Glutamatergic neuron (in vitro differentiated cells): ENCODE data around the gene BDH1. TPM values are rescaled to one million over a fixed set of nuclear protein-coding genes. Genes with fewer than 3 reads are reported as not detected.

Experiments used
- DNase-seq: peaks from one replicate; pipeline ENCODE4 v3.0.0; 2022
- H3K27ac Mint-ChIP-seq: one replicate; pipeline ENCODE4 v1.8.0; 2020; ENCODE audit warnings: mild to moderate bottlenecking, mixed read lengths, inconsistent platforms; ENCODE audit not compliant: unreplicated experiment
- H3K27me3 Mint-ChIP-seq: one replicate; pipeline ENCODE4 v1.8.0; 2020; ENCODE audit warnings: mild to moderate bottlenecking, moderate library complexity, mixed read lengths, inconsistent platforms; ENCODE audit not compliant: unreplicated experiment
- H3K36me3 Mint-ChIP-seq: one replicate; pipeline ENCODE4 v1.8.0; 2020; ENCODE audit warnings: mild to moderate bottlenecking, mixed read lengths, inconsistent platforms; ENCODE audit not compliant: unreplicated experiment
- H3K4me1 Mint-ChIP-seq: one replicate; pipeline ENCODE4 v1.8.0; 2020; ENCODE audit warnings: mild to moderate bottlenecking, low read depth, mixed read lengths, inconsistent platforms; ENCODE audit not compliant: unreplicated experiment
- H3K4me3 Mint-ChIP-seq: one replicate; pipeline ENCODE4 v1.8.0; 2020; ENCODE audit warnings: mild to moderate bottlenecking, mixed read lengths, inconsistent platforms; ENCODE audit not compliant: unreplicated experiment
- H3K9me3 Mint-ChIP-seq: one replicate; pipeline ENCODE4 v1.8.0; 2020; ENCODE audit warnings: mild to moderate bottlenecking, moderate library complexity, mixed read lengths, inconsistent platforms; ENCODE audit not compliant: unreplicated experiment
- CTCF ChIP-seq: fragments of 200-600 bp; sonication (generic); IDR thresholded peaks from one replicate; pipeline ENCODE4 v1.5.0; 2021; ENCODE audit not compliant: partially characterized antibody, unreplicated experiment
- total RNA-seq: library from RNA; stranded (reverse); fragmentation: NEBNext Ultra II Directional; extraction: Animal tissue kit (Norgen Biotek cat#: 25700); gene quantifications from one replicate; pipeline ENCODE4 v1.2.1, GENCODE V29; 2021; ENCODE audit not compliant: unreplicated experiment

BDH1 gene
- total RNA-seq, 1 donor from 2014 or later = 19.4 TPM

GRCh38 chr3:197545101-197545500 is 10.7 kb downstream of the BDH1 start:
- no peak for TF ChIP-seq CTCF
- peaks cover 30% of the 10 kb centered on the region for H3K4me1 Mint-ChIP-seq
- H3K27me3 Mint-ChIP-seq = peaks cover 5% of the 10 kb centered on the region
- DNase-seq = no peak
- H3K36me3 Mint-ChIP-seq = no peaks in the 10 kb centered on the region
- peak overlapping the region; percentile 10 for H3K4me3 Mint-ChIP-seq
- peak overlapping the region; percentile 23 for H3K27ac Mint-ChIP-seq
- no peaks in the 10 kb centered on the region for H3K9me3 Mint-ChIP-seq

GRCh38 chr3:197542741-197543454 is 12.9 kb downstream of the BDH1 start:
- H3K27ac Mint-ChIP-seq = no peak overlapping the region

GRCh38 chr3:197541756-197542539 is 13.8 kb downstream of the BDH1 start:
- DNase-seq = peak; percentile 52
- Mint-ChIP-seq H3K4me3 (no peak overlapping the region), H3K27ac (peak overlapping the region; percentile 38), H3K27me3 (peaks cover 5% of the 10 kb centered on the region), H3K36me3 (no peaks in the 10 kb centered on the region), H3K9me3 (no peaks in the 10 kb centered on the region), H3K4me1 (peaks cover 12% of the 10 kb centered on the region)
- TF ChIP-seq CTCF = no peak

More at GRCh38 chr3:197542741-197543454, 12.9 kb downstream of the BDH1 start:
- no peak for TF ChIP-seq CTCF
- peaks cover 22% of the 10 kb centered on the region for H3K4me1 Mint-ChIP-seq
- no peaks in the 10 kb centered on the region for H3K36me3 Mint-ChIP-seq
- no peak overlapping the region for H3K4me3 Mint-ChIP-seq
- H3K9me3 Mint-ChIP-seq = no peaks in the 10 kb centered on the region
- H3K27me3 Mint-ChIP-seq = peaks cover 5% of the 10 kb centered on the region
- no peak for DNase-seq

GRCh38 chr3:197540961-197541377 is 14.8 kb downstream of the BDH1 start:
- H3K36me3 Mint-ChIP-seq = no peaks in the 10 kb centered on the region
- TF ChIP-seq CTCF = no peak
- H3K27me3 Mint-ChIP-seq = peaks cover 5% of the 10 kb centered on the region
- DNase-seq = no peak
- H3K27ac Mint-ChIP-seq = no peak overlapping the region
- H3K4me1 Mint-ChIP-seq = peaks cover 12% of the 10 kb centered on the region
- H3K4me3 Mint-ChIP-seq = no peak overlapping the region
- no peaks in the 10 kb centered on the region for H3K9me3 Mint-ChIP-seq

- DNase-seq = no peak
- no peak overlapping the region for H3K27ac Mint-ChIP-seq
- no peaks in the 10 kb centered on the region for H3K36me3 Mint-ChIP-seq
- peaks cover 4% of the 10 kb centered on the region for H3K27me3 Mint-ChIP-seq
- TF ChIP-seq CTCF = no peak
- no peaks in the 10 kb centered on the region for H3K9me3 Mint-ChIP-seq
- H3K4me3 Mint-ChIP-seq = no peak overlapping the region
- H3K4me1 Mint-ChIP-seq = peaks cover 5% of the 10 kb centered on the region
Measured at GRCh38 chr3:197539651-197540051, 16.1 kb downstream of the BDH1 start.
